B cell (primary cell): Measurements from ENCODE around the gene DAGLB. TPM values are rescaled to one million over a fixed set of nuclear protein-coding genes. Genes with fewer than 3 reads are reported as not detected.

Experiments used
- ATAC-seq: fragments of 200-7000 bp; cut with Tn5 transposase; one replicate; pipeline ENCODE4 v1.10.0; 2021; ENCODE audit warnings: low read depth, mild to moderate bottlenecking, moderate number of reproducible peaks, moderate library complexity
- CTCF ChIA-PET: fragments of 350-600 bp; sonication (Branson Sonifier 250); formaldehyde crosslinking; loops from one replicate; lab custom pipeline; 2021; ENCODE audit warnings: antibody characterized with exemption, inconsistent platforms; lab: Charles Lee
- POLR2A ChIA-PET: fragments of 350-600 bp; sonication (Branson Sonifier 250); formaldehyde crosslinking; loops from one replicate; lab custom pipeline; 2021; ENCODE audit warnings: antibody characterized with exemption; lab: Charles Lee
- DNase-seq: peaks from one replicate; pipeline ENCODE4 v3.0.0; 2013
- H2AFZ ChIP-seq: 2 replicates; pipeline ENCODE4 v1.6.1; 2012; ENCODE audit warnings: mild to moderate bottlenecking, low read depth, low read length; ENCODE audit not compliant: insufficient read depth, poor library complexity, severe bottlenecking
- H3K27ac ChIP-seq, 2 donors: 1 replicate in 1 of 2; 2 replicates in 1 of 2; pipeline ENCODE4 v1.5.1; 2012 to 2013; ENCODE audit warnings: low read length in 2 of 2, mild to moderate bottlenecking in 2 of 2, moderate library complexity in 1 of 2
- H3K27me3 ChIP-seq, 4 experiments: fragments of 200-600 bp in 1 of 4; sonication (generic) in 1 of 4; replicated peaks in 1 of 4; 1 replicate in 2 of 4; 2 replicates in 2 of 4; pipeline versions ENCODE4 v1.6.1 to v1.7.0; 2013 to 2016; ENCODE audit warnings: low read length in 3 of 4, mild to moderate bottlenecking in 2 of 4, mixed read lengths in 1 of 4, moderate library complexity in 1 of 4; ENCODE audit not compliant: insufficient read depth in 4 of 4, control insufficient read depth in 3 of 4; ENCODE audit errors: control extremely low read depth in 1 of 4
- H3K36me3 ChIP-seq, 2 experiments: replicated peaks in 1 of 2; 1 replicate in 1 of 2; 2 replicates in 1 of 2; pipeline versions ENCODE4 v1.6.1 to v1.7.1; 2013; ENCODE audit warnings: low read length in 1 of 2; ENCODE audit not compliant: insufficient read depth in 2 of 2, control insufficient read depth in 1 of 2; ENCODE audit errors: control extremely low read depth in 1 of 2, extremely low read depth in 1 of 2
- H3K4me1 ChIP-seq, 2 donors: fragments of 200-600 bp in 1 of 2; sonication (generic) in 1 of 2; 1 replicate in 1 of 2; 2 replicates in 1 of 2; pipeline versions ENCODE4 v1.5.1 to v1.6.1; 2013 to 2017; ENCODE audit warnings: low read length in 2 of 2; ENCODE audit not compliant: control insufficient read depth in 2 of 2, insufficient read depth in 2 of 2
- H3K4me2 ChIP-seq: replicated peaks from 2 replicates; pipeline ENCODE3; 2012; ENCODE audit warnings: mild to moderate bottlenecking, low read depth, low read length; ENCODE audit not compliant: poor library complexity, severe bottlenecking
- H3K4me3 ChIP-seq, 5 experiments: fragments of 200-600 bp in 1 of 5; sonication (generic) in 1 of 5; 1 replicate in 3 of 5; 2 replicates in 2 of 5; pipeline versions ENCODE4 v1.5.1 to v1.7.0; 2011 to 2016; ENCODE audit warnings: low read length in 4 of 5, mild to moderate bottlenecking in 4 of 5, low read depth in 2 of 5, control low read depth in 1 of 5, moderate library complexity in 1 of 5; ENCODE audit not compliant: insufficient read depth in 1 of 5; ENCODE audit errors: control extremely low read depth in 1 of 5, extremely low read depth in 1 of 5
- H3K79me2 ChIP-seq: fragments of 200-600 bp; sonication (generic); one replicate; pipeline ENCODE4 v1.6.0; 2016; ENCODE audit warnings: low read length; ENCODE audit not compliant: control insufficient read depth, insufficient read depth
- H3K9ac ChIP-seq: fragments of 200-600 bp; sonication (generic); 2 replicates; pipeline ENCODE4 v1.6.1; 2017; ENCODE audit warnings: mild to moderate bottlenecking, low read length, moderate library complexity
- H3K9me3 ChIP-seq, 3 donors: one replicate each; pipeline versions ENCODE4 v1.6.1 to v1.7.1; 2013; ENCODE audit warnings: low read length in 2 of 3; ENCODE audit not compliant: control insufficient read depth in 2 of 3, insufficient read depth in 1 of 3; ENCODE audit errors: control extremely low read depth in 1 of 3
- H4K20me1 ChIP-seq: 2 replicates; pipeline ENCODE4 v1.6.0; 2012; ENCODE audit warnings: mild to moderate bottlenecking, low read length; ENCODE audit not compliant: insufficient read depth, control insufficient read depth, poor library complexity, severe bottlenecking
- H3K27ac Mint-ChIP-seq: one replicate; pipeline ENCODE4 v1.8.0; 2021; ENCODE audit warnings: mixed read lengths
- H3K27me3 Mint-ChIP-seq: one replicate; pipeline ENCODE4 v1.8.0; 2021; ENCODE audit warnings: mixed read lengths
- H3K4me1 Mint-ChIP-seq: one replicate; pipeline ENCODE4 v1.8.0; 2021; ENCODE audit warnings: mixed read lengths
- H3K4me3 Mint-ChIP-seq: one replicate; pipeline ENCODE4 v1.8.0; 2021; ENCODE audit warnings: mixed read lengths
- H3K9me3 Mint-ChIP-seq: one replicate; pipeline ENCODE4 v1.8.0; 2022; ENCODE audit warnings: mixed read lengths; ENCODE audit not compliant: insufficient read depth
- CTCF ChIP-seq: fragments of 200-600 bp; IDR thresholded peaks from one replicate; pipeline ENCODE4 v1.8.0; 2022; ENCODE audit warnings: antibody characterized with exemption, mild to moderate bottlenecking
- EZH2 ChIP-seq: IDR thresholded peaks from 2 replicates; pipeline ENCODE4 v1.6.1; 2012; ENCODE audit warnings: borderline replicate concordance, low read depth, mild to moderate bottlenecking, moderate library complexity, low read length; ENCODE audit not compliant: insufficient read depth, poor library complexity, severe bottlenecking
- WGBS: methylation state at CpG from one replicate; pipeline ENCODE4 v1.1.5; 2013; ENCODE audit warnings: missing lambda C conversion rate; ENCODE audit not compliant: insufficient coverage; 5-methylcytosine and 5-hydroxymethylcytosine counted together
- intact Hi-C: fragments of 100-400 bp; cut with micrococcal nuclease; formaldehyde crosslinking; loops from one replicate; pipeline ENCODE4 v1.10.0; 2022
- polyA plus RNA-seq: library from polyadenylated mRNA; depleted of rRNA; stranded (reverse); fragments of >200 nt; gene quantifications from 2 replicates; pipeline ENCODE4 v1.2.3, GENCODE V29; 2012
- total RNA-seq, 2 donors: library from RNA; stranded (reverse); fragments of 120-200 nt in 1 of 2; gene quantifications; 1 replicate in 1 of 2; 2 replicates in 1 of 2; pipeline versions ENCODE4 v1.2.3 to v1.2.4, GENCODE V29; 2013 to 2022

The DAGLB gene
- total and polyA plus RNA-seq, 2 donors (not counting 1 experiment from before 2014, with no cell fraction given) = 25.2 to 29.6 TPM

- no peaks in the 10 kb centered on the region for H3K27me3 Mint-ChIP-seq
- no peaks in the 10 kb centered on the region for H3K27me3 ChIP-seq
- DNase-seq (peak; percentile 53), ATAC-seq (peak; percentile 46)
- ChIA-PET POLR2A (interaction anchor here (1.5 kb wide), 1 partner anchor 11 kb away, joined by 5 read pairs; the partner anchor contains the start of gene DAGLB), CTCF (interaction anchor here (1.5 to 2.9 kb wide), 6 partner anchors 11 to 440 kb away, joined by 4 to 21 read pairs (median 12); partner anchors contain the start of gene DAGLB)
- TF ChIP-seq CTCF (no peak), EZH2 (no peak)
- H3K79me2 ChIP-seq = peaks cover 51% of the 10 kb centered on the region
- H3K4me1 Mint-ChIP-seq = peaks cover 40% of the 10 kb centered on the region
- H3K9me3 ChIP-seq = no peaks in the 10 kb centered on the region
- H3K36me3 ChIP-seq = peaks cover 0 to 25% of the 10 kb centered on the region in 2 experiments
- H2AFZ ChIP-seq = peak overlapping the region; percentile 74
- H3K27ac Mint-ChIP-seq = peak overlapping the region; percentile 79
- intact Hi-C loops = loop anchor here (1.0 to 10.0 kb wide), 3 partner anchors 11 to 272 kb away; partner anchors contain the start of gene DAGLB
- H3K9ac ChIP-seq = peak overlapping the region; percentile 54
- H3K9me3 Mint-ChIP-seq = no peaks in the 10 kb centered on the region
- peaks cover 26 to 40% of the 10 kb centered on the region in 2 donors for H3K4me1 ChIP-seq
- no peaks in the 10 kb centered on the region for H4K20me1 ChIP-seq
- H3K4me2 ChIP-seq = peak overlapping the region; percentile 74
- WGBS = 0% methylated on average over 9 of the region's 10 CpGs
- H3K4me3 Mint-ChIP-seq = peak overlapping the region; percentile 72
- H3K4me3 ChIP-seq = peak overlapping the region; percentile 20 to 57 (median 50)
- H3K27ac ChIP-seq = peak overlapping the region; percentile 14 to 70
These were observed 11.4 kb downstream of the DAGLB start for GRCh38 chr7:6436385-6436685.
